ENCODE data around the gene SWT1. TPM values are rescaled to one million over a fixed set of nuclear protein-coding genes. Genes with fewer than 3 reads are reported as not detected.

Gene SWT1
- total RNA-seq, 1 donor: 6.9 TPM

DNA sequence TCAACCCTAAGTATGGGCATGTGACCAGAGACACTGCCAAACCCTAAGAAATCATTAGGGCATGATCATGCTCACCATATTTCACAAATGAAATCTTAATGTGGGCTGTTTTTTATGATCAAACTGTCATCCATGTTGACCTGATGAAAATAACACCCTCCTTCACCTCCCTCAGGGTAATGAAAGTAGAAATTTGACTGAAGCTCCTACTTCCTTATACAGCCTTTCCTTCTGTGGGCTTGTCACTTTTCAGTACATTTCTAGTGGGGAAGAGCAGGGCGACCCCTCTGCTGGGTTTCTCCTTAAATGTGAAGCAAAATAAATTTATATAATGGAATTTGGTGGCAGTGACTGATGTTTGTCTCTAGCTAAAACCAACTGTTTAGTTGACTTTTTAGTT is 134.2 kb downstream of the SWT1 start:
- H3K27ac ChIP-seq (ENCODE audit: low read depth, low read length): no peak overlapping the region

GRCh38 chr1:185291652-185292051 is 134.7 kb downstream of the SWT1 start:
- TF ChIP-seq CTCF (IDR thresholded peaks at IDR 0.05; ENCODE audit: extremely low read depth, low read depth, low read length): no peak
- no peak overlapping the region for H2AFZ ChIP-seq (ENCODE audit: low read length)
- H3K79me2 ChIP-seq (ENCODE audit: insufficient read depth, low read length): no peaks in the 10 kb centered on the region
- no peak for DNase-seq (ENCODE audit: insufficient read length, low spot score, missing footprints)
- H3K4me1 ChIP-seq (ENCODE audit: insufficient read depth, low read length): no peaks in the 10 kb centered on the region
- H3K9me3 ChIP-seq (ENCODE audit: low read depth, low read length): no peaks in the 10 kb centered on the region
- H3K4me2 ChIP-seq (ENCODE audit: insufficient read depth, low read length): no peak overlapping the region
- no peaks in the 10 kb centered on the region for H3K27me3 ChIP-seq (ENCODE audit: insufficient read depth, low read length)
- H3K4me3 ChIP-seq (ENCODE audit: insufficient read depth, low read length): no peak overlapping the region
- no peaks in the 10 kb centered on the region for H4K20me1 ChIP-seq (ENCODE audit: insufficient read depth, low read length)
- peaks cover 23% of the 10 kb centered on the region for H3K36me3 ChIP-seq (ENCODE audit: insufficient read depth, low read length)
- no peak overlapping the region for H3K27ac ChIP-seq (ENCODE audit: low read depth, low read length)

More for the DNA sequence above, 134.2 kb downstream of the SWT1 start:
- H3K9me3 ChIP-seq (ENCODE audit: low read depth, low read length): no peaks in the 10 kb centered on the region
- DNase-seq (ENCODE audit: insufficient read length, low spot score, missing footprints): no peak
- no peak overlapping the region for H2AFZ ChIP-seq (ENCODE audit: low read length)
- no peaks in the 10 kb centered on the region for H4K20me1 ChIP-seq (ENCODE audit: insufficient read depth, low read length)
- no peaks in the 10 kb centered on the region for H3K27me3 ChIP-seq (ENCODE audit: insufficient read depth, low read length)
- no peak for TF ChIP-seq CTCF (IDR thresholded peaks at IDR 0.05; ENCODE audit: extremely low read depth, low read depth, low read length)
- no peaks in the 10 kb centered on the region for H3K79me2 ChIP-seq (ENCODE audit: insufficient read depth, low read length)
- H3K36me3 ChIP-seq (ENCODE audit: insufficient read depth, low read length): peaks cover 18% of the 10 kb centered on the region
- no peak overlapping the region for H3K4me2 ChIP-seq (ENCODE audit: insufficient read depth, low read length)
- no peaks in the 10 kb centered on the region for H3K4me1 ChIP-seq (ENCODE audit: insufficient read depth, low read length)
- no peak overlapping the region for H3K4me3 ChIP-seq (ENCODE audit: insufficient read depth, low read length)

GRCh38 chr1:185292237-185292636 is 135.3 kb downstream of the SWT1 start:
- Histone ChIP-seq H3K36me3 (ENCODE audit: insufficient read depth, low read length) (peaks cover 29% of the 10 kb centered on the region), H2AFZ (ENCODE audit: low read length) (no peak overlapping the region), H3K4me3 (ENCODE audit: insufficient read depth, low read length) (no peak overlapping the region), H3K9me3 (ENCODE audit: low read depth, low read length) (no peaks in the 10 kb centered on the region), H3K4me1 (ENCODE audit: insufficient read depth, low read length) (no peaks in the 10 kb centered on the region), H3K27ac (ENCODE audit: low read depth, low read length) (no peak overlapping the region), H4K20me1 (ENCODE audit: insufficient read depth, low read length) (no peaks in the 10 kb centered on the region), H3K4me2 (ENCODE audit: insufficient read depth, low read length) (no peak overlapping the region), H3K27me3 (ENCODE audit: insufficient read depth, low read length) (no peaks in the 10 kb centered on the region), H3K79me2 (ENCODE audit: insufficient read depth, low read length) (no peaks in the 10 kb centered on the region)
- DNase-seq (ENCODE audit: insufficient read length, low spot score, missing footprints): no peak
- TF ChIP-seq CTCF (IDR thresholded peaks at IDR 0.05; ENCODE audit: extremely low read depth, low read depth, low read length): no peak

GRCh38 chr1:185293967-185294542 is 137.1 kb downstream of the SWT1 start:
- peaks cover 2% of the 10 kb centered on the region for H3K4me1 ChIP-seq (ENCODE audit: insufficient read depth, low read length)
- H3K4me3 ChIP-seq (ENCODE audit: insufficient read depth, low read length): no peak overlapping the region
- no peaks in the 10 kb centered on the region for H3K79me2 ChIP-seq (ENCODE audit: insufficient read depth, low read length)
- H3K4me2 ChIP-seq (ENCODE audit: insufficient read depth, low read length): no peak overlapping the region
- TF ChIP-seq CTCF (IDR thresholded peaks at IDR 0.05; ENCODE audit: extremely low read depth, low read depth, low read length): no peak
- H4K20me1 ChIP-seq (ENCODE audit: insufficient read depth, low read length): no peaks in the 10 kb centered on the region
- no peaks in the 10 kb centered on the region for H3K9me3 ChIP-seq (ENCODE audit: low read depth, low read length)
- peaks cover 46% of the 10 kb centered on the region for H3K36me3 ChIP-seq (ENCODE audit: insufficient read depth, low read length)
- H2AFZ ChIP-seq (ENCODE audit: low read length): no peak overlapping the region
- DNase-seq (ENCODE audit: insufficient read length, low spot score, missing footprints): no peak
- H3K27me3 ChIP-seq (ENCODE audit: insufficient read depth, low read length): no peaks in the 10 kb centered on the region
- H3K27ac ChIP-seq (ENCODE audit: low read depth, low read length): no peak overlapping the region
